ENCODE measurements around the gene MDM1.

DNA sequence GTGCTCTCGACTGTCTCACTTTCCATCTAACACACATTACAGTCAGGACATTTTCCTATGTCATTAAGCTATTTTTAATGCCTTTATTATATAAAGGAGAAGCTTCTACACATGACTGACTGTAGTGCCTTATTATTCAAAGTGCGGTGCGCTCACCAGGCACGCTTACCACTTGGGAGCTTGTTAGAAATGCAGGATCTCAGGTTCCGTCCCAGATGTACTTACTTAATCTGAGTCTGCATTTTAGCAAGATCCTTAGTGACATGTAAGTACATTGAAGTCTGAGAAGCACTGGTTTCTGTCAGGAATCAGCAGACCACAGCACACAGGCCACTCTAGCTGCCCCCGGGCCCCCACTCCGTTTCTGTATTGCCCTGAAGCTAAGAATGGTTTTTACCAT lies 44.7 kb upstream of the MDM1 start:
- TF ChIP-seq CTCF (IDR thresholded peaks at IDR 0.05): no peak
- no peak for TF ChIP-seq POLR2AphosphoS5 (IDR thresholded peaks at IDR 0.05)
- TF ChIP-seq POLR2A (IDR thresholded peaks at IDR 0.05): no peak
